GM12878 (cell line): ENCODE results near the gene MYO18B. TPM values are rescaled to one million over a fixed set of nuclear protein-coding genes. Genes with fewer than 3 reads are reported as not detected.

Experiments used
- ATAC-seq: fragments of 200-7000 bp; cut with Tn5 transposase; 3 replicates; pipeline ENCODE4 v1.9.1; 2020; ENCODE audit warnings: mild to moderate bottlenecking, moderate library complexity
- BruUV-seq: library from RNA; stranded (reverse); fragments of 400-500 nt; replicated peaks from 2 replicates; lab custom pipeline; 2021; lab: Mats Ljungman, UMichigan
- CTCF ChIA-PET: fragments of 300-600 bp; sonication (Branson Sonifier 250); formaldehyde crosslinking; extraction: SDS; loops from one replicate; lab custom pipeline; 2021; ENCODE audit warnings: inconsistent platforms; lab: Yijun Ruan, JAX
- POLR2A ChIA-PET: fragments of 350-600 bp; formaldehyde crosslinking; extraction: SDS; loops from one replicate; lab custom pipeline; 2021; ENCODE audit warnings: inconsistent platforms; lab: Charles Lee
- RAD21 ChIA-PET: fragments of 300-600 bp; sonication (Branson Sonifier 250); formaldehyde crosslinking; loops from one replicate; lab custom pipeline; 2023; ENCODE audit warnings: antibody characterized with exemption; ENCODE audit not compliant: unreplicated experiment; lab: Charles Lee
- SMC1A ChIA-PET: fragments of 300-600 bp; sonication (Branson Sonifier 250); formaldehyde crosslinking; loops from one replicate; lab custom pipeline; 2023; ENCODE audit not compliant: unreplicated experiment, uncharacterized antibody; lab: Charles Lee
- DNase-seq: peaks from one replicate; pipeline ENCODE4 v3.0.0-alpha.2; 2011; ENCODE audit warnings: low read depth, low spot score
- FAIRE-seq: peaks from 3 replicates; lab custom pipeline; 2011; peaks lifted over from hg19 to GRCh38; lab: Jason Lieb, UNC
- H2AFZ ChIP-seq: 2 replicates; pipeline ENCODE4 v1.6.0; 2011; ENCODE audit warnings: low read depth, low read length, control low read depth; ENCODE audit not compliant: control insufficient read depth
- H3K27ac ChIP-seq: 2 replicates; pipeline ENCODE4 v1.5.1; 2011; ENCODE audit warnings: control low read depth; ENCODE audit not compliant: control insufficient read depth, insufficient read depth
- H3K27me3 ChIP-seq, 2 experiments: replicated peaks in 1 of 2; 2 replicates each; pipeline versions ENCODE4 v1.6.0 to v1.6.1; 2011; ENCODE audit warnings: low read length in 1 of 2; ENCODE audit not compliant: control insufficient read depth in 2 of 2, insufficient read depth in 2 of 2
- H3K36me3 ChIP-seq, 2 experiments: 2 replicates each; pipeline ENCODE4 v1.5.1; 2011; ENCODE audit warnings: low read length in 1 of 2; ENCODE audit not compliant: control insufficient read depth in 2 of 2, insufficient read depth in 2 of 2
- H3K4me1 ChIP-seq: 2 replicates; pipeline ENCODE4 v1.6.1; 2011; ENCODE audit warnings: mild to moderate bottlenecking, low read length, moderate library complexity, mixed read lengths; ENCODE audit not compliant: control insufficient read depth, insufficient read depth
- H3K4me2 ChIP-seq: 2 replicates; pipeline ENCODE4 v1.6.0; 2011; ENCODE audit warnings: control low read depth; ENCODE audit not compliant: control insufficient read depth, insufficient read depth
- H3K4me3 ChIP-seq: fragments of 200-600 bp; sonication (generic); 2 replicates; pipeline ENCODE4 v1.5.1; 2016
- H3K79me2 ChIP-seq: 2 replicates; pipeline ENCODE4 v1.6.0; 2011; ENCODE audit warnings: low read length; ENCODE audit not compliant: control insufficient read depth, insufficient read depth
- H3K9ac ChIP-seq: 2 replicates; pipeline ENCODE4 v1.8.0; 2011; ENCODE audit warnings: low read length, control low read depth, mixed read lengths; ENCODE audit not compliant: control insufficient read depth, insufficient read depth
- H3K9me3 ChIP-seq: replicated peaks from 3 replicates; pipeline ENCODE4 v1.5.1; 2011; ENCODE audit warnings: mild to moderate bottlenecking, low read length; ENCODE audit not compliant: control insufficient read depth, insufficient read depth
- H4K20me1 ChIP-seq: 2 replicates; pipeline ENCODE4 v1.6.0; 2011; ENCODE audit not compliant: control insufficient read depth, insufficient read depth
- BCL11A ChIP-seq: IDR thresholded peaks from 2 replicates; pipeline ENCODE4 v1.6.1; 2011; ENCODE audit warnings: low read depth, low read length
- BHLHE40 ChIP-seq, 2 experiments: fragments of 450-650 bp in 1 of 2; IDR thresholded peaks; 2 replicates each; pipeline ENCODE4 v1.6.1; 2011 to 2017; ENCODE audit warnings: low read depth in 2 of 2, borderline replicate concordance in 1 of 2, improper control_type of control experiment in 1 of 2, low read length in 1 of 2, mild to moderate bottlenecking in 1 of 2
- ETV6 ChIP-seq, 2 experiments: fragments of 450-650 bp in 1 of 2; IDR thresholded peaks in 1 of 2; conservative IDR thresholded peaks in 1 of 2; 2 replicates each; pipeline ENCODE4 v1.6.1; 2014; ENCODE audit warnings: antibody characterized with exemption in 1 of 2, borderline replicate concordance in 1 of 2, low read depth in 1 of 2, mild to moderate bottlenecking in 1 of 2, moderate library complexity in 1 of 2
- EZH2 ChIP-seq: IDR thresholded peaks from 2 replicates; pipeline ENCODE4 v1.6.1; 2012; ENCODE audit warnings: low read depth, mild to moderate bottlenecking, control low read depth, inconsistent platforms, low read length, borderline replicate concordance; ENCODE audit not compliant: control insufficient read depth
- IKZF2 ChIP-seq, 2 experiments: fragments of 450-650 bp; IDR thresholded peaks; 2 replicates each; pipeline ENCODE4 v1.6.1; 2017; ENCODE audit warnings: mild to moderate bottlenecking in 2 of 2, moderate library complexity in 2 of 2
- IRF4 ChIP-seq: IDR thresholded peaks from 2 replicates; pipeline ENCODE4 v1.6.1; 2011; ENCODE audit warnings: low read depth, low read length
- MEF2B ChIP-seq: fragments of 450-650 bp; IDR thresholded peaks from 2 replicates; pipeline ENCODE4 v1.6.1; 2018; ENCODE audit warnings: mild to moderate bottlenecking, moderate library complexity; ENCODE audit not compliant: partially characterized antibody, poor library complexity, severe bottlenecking
- NFYB ChIP-seq: IDR thresholded peaks from 2 replicates; pipeline ENCODE4 v1.6.1; 2011; ENCODE audit warnings: low read depth, mild to moderate bottlenecking, low read length, improper control_type of control experiment, moderate library complexity; ENCODE audit not compliant: insufficient read depth
- PAX5 ChIP-seq: IDR thresholded peaks from 2 replicates; pipeline ENCODE4 v1.6.1; 2011; ENCODE audit warnings: low read depth, low read length, borderline replicate concordance
- POLR2A ChIP-seq: IDR thresholded peaks from 2 replicates; pipeline ENCODE4 v1.6.1; 2011; ENCODE audit warnings: low read depth, mild to moderate bottlenecking, low read length
- RCOR1 ChIP-seq: conservative IDR thresholded peaks from 2 replicates; pipeline ENCODE4 v1.6.1; 2012; ENCODE audit warnings: low read depth, low read length, improper control_type of control experiment
- RELA ChIP-seq: fragments of 450-650 bp; IDR thresholded peaks from 2 replicates; pipeline ENCODE4 v1.8.0; 2014; ENCODE audit warnings: borderline replicate concordance; ENCODE audit not compliant: partially characterized antibody
- RUNX3 ChIP-seq: IDR thresholded peaks from 2 replicates; pipeline ENCODE4 v1.6.1; 2012; ENCODE audit warnings: low read length, inconsistent platforms
- STAT1 ChIP-seq: fragments of 450-650 bp; conservative IDR thresholded peaks from 2 replicates; pipeline ENCODE4 v1.6.1; 2014; ENCODE audit warnings: antibody characterized with exemption, mild to moderate bottlenecking
- SUPT20H ChIP-seq: IDR thresholded peaks from 2 replicates; pipeline ENCODE4 v1.6.1; 2011; ENCODE audit warnings: low read depth, mild to moderate bottlenecking, low read length, moderate library complexity, borderline replicate concordance; ENCODE audit not compliant: control insufficient read depth
- ZBTB33 ChIP-seq: fragments of 450-650 bp; IDR thresholded peaks from 2 replicates; pipeline ENCODE4 v1.6.1; 2017; ENCODE audit warnings: mild to moderate bottlenecking
- WGBS: methylation state at CpG from one replicate; pipeline ENCODE4 v1.1.6; 2016; ENCODE audit warnings: low lambda C conversion rate; ENCODE audit not compliant: insufficient replicate concordance, insufficient coverage; ENCODE audit errors: missing lambda C conversion rate; 5-methylcytosine and 5-hydroxymethylcytosine counted together
- in situ Hi-C: fragments of 300-500 bp; cut with MboI; formaldehyde crosslinking; loops from 9 replicates; pipeline ENCODE4 v1.14.3; 2018; ENCODE audit warnings: mixed read lengths
- intact Hi-C: fragments of 100-400 bp; cut with micrococcal nuclease; formaldehyde crosslinking; loops from one replicate; pipeline ENCODE4 v1.14.2; 2022; ENCODE audit not compliant: unreplicated experiment
- polyA plus RNA-seq, 11 experiments: library from polyadenylated mRNA; depleted of rRNA in 4 of 11; unstranded in 6 of 11; stranded (reverse) in 5 of 11; fragments of >200 nt; fragmentation: Nextera tagmentation in 4 of 11; fragmentation: Illumina TruSeq in 1 of 11; extraction: Ambion mirVana in 4 of 11; extraction: Trizol in 1 of 11; gene quantifications; 1 replicate in 1 of 11; 2 replicates in 10 of 11; pipeline versions ENCODE4 v1.2.1 to v1.2.3, GENCODE V29; 2011 to 2016; ENCODE audit warnings: inconsistent platforms in 2 of 11, missing spikeins in 2 of 11, low read depth in 1 of 11
- total RNA-seq, 4 experiments: library from RNA; depleted of rRNA in 3 of 4; stranded (reverse); fragments of >200 nt in 3 of 4; fragmentation: Illumina TruSeq in 1 of 4; extraction: Trizol in 1 of 4; gene quantifications; 2 replicates each; pipeline versions ENCODE4 v1.2.1 to v1.2.3, GENCODE V29; 2013 to 2021

Gene MYO18B
- total and polyA plus RNA-seq, 10 of the 15 experiments (the other 5 are each of a cell fraction or from before 2014, with no cell fraction given), result 0.05 to 2.1 (median 0.51) TPM; not detected in 1

GRCh38 chr22:26068571-26068970 is 326.6 kb downstream of the MYO18B start (continued):
- TF ChIP-seq BHLHE40 (IDR thresholded peaks at IDR 0.05; ENCODE audit: borderline replicate concordance in 1 of 2, low read depth in 2 of 2, low read length in 1 of 2) (no peak), NFYB (no peak), RUNX3 (no peak), BCL11A (no peak), ETV6 (conservative IDR thresholded peaks at IDR 0.05 in 1 of 2, IDR thresholded peaks at IDR 0.05 in 1 of 2; ENCODE audit: borderline replicate concordance in 1 of 2, low read depth in 1 of 2) (no peak)

DNA sequence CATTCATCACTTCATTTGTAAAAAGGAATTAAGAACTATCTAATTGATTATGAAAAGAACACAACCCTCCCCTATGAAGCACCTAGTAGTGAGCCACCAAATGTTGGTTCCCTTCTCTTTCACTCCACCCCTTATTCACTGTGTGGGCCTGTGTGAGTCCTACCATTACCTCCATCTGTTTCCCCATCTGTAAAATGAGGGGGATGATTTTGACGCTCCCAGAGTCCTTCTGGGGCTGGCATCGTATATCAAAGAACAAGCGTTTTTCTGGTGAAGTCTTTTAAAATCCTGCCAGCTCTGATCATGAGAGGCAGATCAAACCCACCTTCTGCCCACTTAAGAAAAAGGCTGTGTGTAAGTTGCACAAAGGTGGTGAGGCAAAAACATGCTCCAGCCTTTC is 330.6 kb downstream of the MYO18B start:
- BruUV-seq, result no TSS peak
- in situ Hi-C loops, result no loop called here
- TF ChIP-seq IKZF2 (IDR thresholded peaks at IDR 0.05) (no peak), POLR2A (no peak), RELA (no peak), SUPT20H (no peak), PAX5 (no peak), ZBTB33 (no peak), MEF2B (no peak), EZH2 (no peak), RCOR1 (no peak), STAT1 (no peak), IRF4 (no peak)
- Histone ChIP-seq H2AFZ (no peak overlapping the region), H4K20me1 (no peaks in the 10 kb centered on the region), H3K9ac (no peak overlapping the region), H3K4me1 (no peaks in the 10 kb centered on the region), H3K79me2 (no peaks in the 10 kb centered on the region), H3K4me3 (no peak overlapping the region), H3K4me2 (no peak overlapping the region), H3K36me3 (no peaks in the 10 kb centered on the region), H3K27ac (no peak overlapping the region), H3K27me3 (no peaks in the 10 kb centered on the region), H3K9me3 (no peaks in the 10 kb centered on the region)
- CTCF ChIA-PET, result no interaction called here
- DNase-seq (no peak), FAIRE-seq (no peak), ATAC-seq (no peak)
- SMC1A ChIA-PET, result no interaction called here
- POLR2A ChIA-PET, result no interaction called here
- intact Hi-C loops, result no loop called here
- 2% methylated on average over 3 of the region's 3 CpGs for WGBS
- RAD21 ChIA-PET, result no interaction called here
